H9 (cell line): Measurements from ENCODE around the gene TANC2. TPM values are rescaled to one million over a fixed set of nuclear protein-coding genes. Genes with fewer than 3 reads are reported as not detected.

Experiments used
- DNase-seq: peaks from one replicate; pipeline ENCODE4 v3.0.0-alpha.2; 2017
- H2AFZ ChIP-seq: one replicate; pipeline ENCODE4 v1.6.1; 2013; ENCODE audit warnings: mild to moderate bottlenecking, low read length, control low read depth, moderate library complexity
- H2AK5ac ChIP-seq: 2 replicates; pipeline ENCODE4 v1.6.1; 2013; ENCODE audit warnings: low read length, control low read depth, mixed read lengths; ENCODE audit not compliant: insufficient read length
- H2BK120ac ChIP-seq: one replicate; pipeline ENCODE4 v1.6.1; 2013; ENCODE audit warnings: low read depth, mild to moderate bottlenecking, low read length, control low read depth, inconsistent platforms; ENCODE audit not compliant: poor library complexity, severe bottlenecking
- H2BK12ac ChIP-seq: 2 replicates; pipeline ENCODE4 v1.6.1; 2013; ENCODE audit warnings: low read length, control low read depth, mixed read lengths, low read depth; ENCODE audit not compliant: insufficient read length
- H2BK15ac ChIP-seq: 2 replicates; pipeline ENCODE4 v1.6.1; 2013; ENCODE audit warnings: low read depth, low read length, control low read depth
- H2BK20ac ChIP-seq: one replicate; pipeline ENCODE4 v1.6.1; 2013; ENCODE audit warnings: low read depth, mild to moderate bottlenecking, low read length, control low read depth, inconsistent platforms; ENCODE audit not compliant: poor library complexity, severe bottlenecking
- H2BK5ac ChIP-seq: 2 replicates; pipeline ENCODE4 v1.6.1; 2013; ENCODE audit warnings: low read length, control low read depth, mixed read lengths; ENCODE audit not compliant: insufficient read length
- H3K14ac ChIP-seq: 2 replicates; pipeline ENCODE4 v1.6.1; 2013; ENCODE audit warnings: low read length, control low read depth; ENCODE audit not compliant: insufficient read depth
- H3K18ac ChIP-seq: 2 replicates; pipeline ENCODE4 v1.6.1; 2013; ENCODE audit warnings: low read depth, mild to moderate bottlenecking, mixed read lengths, low read length, control low read depth; ENCODE audit not compliant: insufficient read length
- H3K23ac ChIP-seq: 2 replicates; pipeline ENCODE4 v1.6.1; 2013; ENCODE audit warnings: low read length, control low read depth, mixed read lengths, low read depth; ENCODE audit not compliant: insufficient read length
- H3K23me2 ChIP-seq: 2 replicates; pipeline ENCODE4 v1.6.1; 2013; ENCODE audit warnings: low read depth, mild to moderate bottlenecking, mixed read lengths, low read length, control low read depth; ENCODE audit not compliant: insufficient read length, poor library complexity, severe bottlenecking
- H3K27ac ChIP-seq: 2 replicates; pipeline ENCODE4 v1.5.1; 2013; ENCODE audit warnings: low read length, control low read depth, mixed read lengths, low read depth; ENCODE audit not compliant: insufficient read length
- H3K27me3 ChIP-seq: 2 replicates; pipeline ENCODE4 v1.6.1; 2013; ENCODE audit warnings: low read length, control low read depth, inconsistent platforms; ENCODE audit not compliant: insufficient read depth
- H3K4ac ChIP-seq: 2 replicates; pipeline ENCODE4 v1.6.1; 2013; ENCODE audit warnings: low read depth, mild to moderate bottlenecking, control low read depth, inconsistent platforms, low read length, moderate library complexity
- H3K4me1 ChIP-seq: 2 replicates; pipeline ENCODE4 v1.6.1; 2013; ENCODE audit warnings: low read length, control low read depth, inconsistent platforms; ENCODE audit not compliant: insufficient read depth
- H3K4me2 ChIP-seq: 2 replicates; pipeline ENCODE4 v1.6.1; 2013; ENCODE audit warnings: low read length, control low read depth, mixed read lengths; ENCODE audit not compliant: insufficient read length, insufficient read depth
- H3K56ac ChIP-seq: 2 replicates; pipeline ENCODE4 v1.6.1; 2013; ENCODE audit warnings: low read depth, mild to moderate bottlenecking, mixed read lengths, low read length, control low read depth; ENCODE audit not compliant: insufficient read length
- H3K79me1 ChIP-seq: 2 replicates; pipeline ENCODE4 v1.6.1; 2013; ENCODE audit warnings: low read depth, mild to moderate bottlenecking, moderate library complexity, low read length, control low read depth, inconsistent platforms; ENCODE audit not compliant: insufficient read depth, poor library complexity, severe bottlenecking
- H3K79me2 ChIP-seq: 2 replicates; pipeline ENCODE4 v1.6.1; 2013; ENCODE audit warnings: low read length, control low read depth, inconsistent platforms; ENCODE audit not compliant: insufficient read depth
- H3K9ac ChIP-seq: 2 replicates; pipeline ENCODE4 v1.6.1; 2013; ENCODE audit warnings: low read length, control low read depth, mixed read lengths; ENCODE audit not compliant: insufficient read length; ENCODE audit errors: extremely low read depth
- H3K9me3 ChIP-seq: one replicate; pipeline ENCODE4 v1.6.1; 2013; ENCODE audit warnings: low read depth, low read length, inconsistent platforms; ENCODE audit not compliant: control insufficient read depth
- H3T11ph ChIP-seq: one replicate; pipeline ENCODE4 v1.6.1; 2013; ENCODE audit warnings: mild to moderate bottlenecking, low read length, control low read depth, inconsistent platforms
- H4K20me1 ChIP-seq: one replicate; pipeline ENCODE4 v1.6.1; 2013; ENCODE audit not compliant: control insufficient read depth, insufficient read length, insufficient read depth
- H4K5ac ChIP-seq: 2 replicates; pipeline ENCODE4 v1.6.1; 2013; ENCODE audit warnings: low read depth, mild to moderate bottlenecking, mixed read lengths, low read length, control low read depth; ENCODE audit not compliant: insufficient read length
- H4K8ac ChIP-seq: replicated peaks from 2 replicates; pipeline ENCODE4 v1.6.1; 2013; ENCODE audit warnings: low read length, control low read depth, mixed read lengths, low read depth; ENCODE audit not compliant: insufficient read length
- H4K91ac ChIP-seq: 2 replicates; pipeline ENCODE4 v1.6.1; 2013; ENCODE audit warnings: low read depth, mild to moderate bottlenecking, moderate library complexity, mixed read lengths, low read length, control low read depth; ENCODE audit not compliant: insufficient read length
- H3K27ac Mint-ChIP-seq, 3 experiments: 2 replicates in 2 of 3; 3 replicates in 1 of 3; pipeline ENCODE4 v1.8.0; 2020 to 2021; ENCODE audit warnings: mixed read lengths in 3 of 3, mild to moderate bottlenecking in 1 of 3, moderate library complexity in 1 of 3
- H3K27me3 Mint-ChIP-seq: 2 replicates; pipeline ENCODE4 v1.8.0; 2021; ENCODE audit warnings: low read depth, mild to moderate bottlenecking, moderate library complexity, mixed read lengths
- H3K36me3 Mint-ChIP-seq, 3 experiments: 2 replicates in 2 of 3; 3 replicates in 1 of 3; pipeline ENCODE4 v1.8.0; 2020 to 2021; ENCODE audit warnings: low read depth in 3 of 3, mixed read lengths in 3 of 3; ENCODE audit not compliant: insufficient read depth in 1 of 3
- H3K4me1 Mint-ChIP-seq, 2 experiments: 2 replicates each; pipeline ENCODE4 v1.8.0; 2020; ENCODE audit warnings: mixed read lengths in 2 of 2
- H3K4me3 Mint-ChIP-seq, 2 experiments: 2 replicates in 1 of 2; 3 replicates in 1 of 2; pipeline ENCODE4 v1.8.0; 2020 to 2021; ENCODE audit warnings: mild to moderate bottlenecking in 2 of 2, mixed read lengths in 2 of 2, moderate library complexity in 1 of 2
- H3K9me3 Mint-ChIP-seq, 2 experiments: 2 replicates in 1 of 2; 3 replicates in 1 of 2; pipeline ENCODE4 v1.8.0; 2020; ENCODE audit warnings: mild to moderate bottlenecking in 2 of 2, mixed read lengths in 2 of 2, moderate library complexity in 1 of 2
- CTCF ChIP-seq: fragments of 200-600 bp; sonication (generic); conservative IDR thresholded peaks from 3 replicates; pipeline ENCODE4 v1.8.0; 2021; ENCODE audit warnings: antibody characterized with exemption, mild to moderate bottlenecking
- WGBS: extraction: QIAGEN DNeasy Blood & Tissue Kit; methylation state at CpG from one replicate; pipeline ENCODE4 v1.1.7; 2013; ENCODE audit warnings: missing lambda C conversion rate, low lambda C conversion rate, mixed read lengths; ENCODE audit not compliant: insufficient read length; ENCODE audit errors: extremely low coverage; 5-methylcytosine and 5-hydroxymethylcytosine counted together
- total RNA-seq: library from RNA; stranded (reverse); gene quantifications from 2 replicates; pipeline ENCODE4 v1.2.1, GENCODE V29; 2021

The TANC2 gene
- total RNA-seq, 1 experiment from 2014 or later = 7.3 TPM

GRCh38 chr17:62981933-62982332, 15.9 kb downstream of the TANC2 start:
- DNase-seq = no peak
- no CpG with 5 or more reads among the region's 2 CpGs for WGBS
- no peak overlapping the region for H3K27ac ChIP-seq

More at GRCh38 chr17:62981933-62982332, 15.9 kb downstream of the TANC2 start:
- no peak overlapping the region for H3K4me3 Mint-ChIP-seq
- H3K79me2 ChIP-seq = no peaks in the 10 kb centered on the region
- peaks cover 9 to 17% of the 10 kb centered on the region in 2 experiments for H3K9me3 Mint-ChIP-seq
- no peak overlapping the region for H3K18ac ChIP-seq
- no peak overlapping the region for H3K23ac ChIP-seq
- H3K23me2 ChIP-seq = no peaks in the 10 kb centered on the region
- H2AFZ ChIP-seq = no peak overlapping the region
- no peak overlapping the region for H4K5ac ChIP-seq
- H2BK15ac ChIP-seq = no peak overlapping the region
- H3K14ac ChIP-seq = no peak overlapping the region
- TF ChIP-seq CTCF = no peak
- H4K8ac ChIP-seq = no peak overlapping the region
- H3K9ac ChIP-seq = no peak overlapping the region
- no peak overlapping the region for H2BK5ac ChIP-seq
- H3K4me2 ChIP-seq = no peak overlapping the region
- no peaks in the 10 kb centered on the region; the same call in 1 of the 2 replicates for H3K4me1 ChIP-seq
- H2BK12ac ChIP-seq = no peak overlapping the region
- H3K56ac ChIP-seq = no peak overlapping the region
- no peaks in the 10 kb centered on the region for H4K20me1 ChIP-seq
- H2BK20ac ChIP-seq = no peak overlapping the region
- peaks cover 13% of the 10 kb centered on the region; the same call in 1 of the 2 replicates for H3K27me3 ChIP-seq
- H3K27me3 Mint-ChIP-seq = peaks cover 4% of the 10 kb centered on the region
- H2BK120ac ChIP-seq = no peak overlapping the region
- H2AK5ac ChIP-seq = no peak overlapping the region
- no peak overlapping the region for H4K91ac ChIP-seq
- no peaks in the 10 kb centered on the region; a peak in 1 of 4 replicates for H3K4me1 Mint-ChIP-seq
- H3K79me1 ChIP-seq = no peaks in the 10 kb centered on the region
- no peak overlapping the region for H3T11ph ChIP-seq
- peaks cover 0 to 5% (median under 1%) of the 10 kb centered on the region in 3 experiments; a peak in 4 of 7 replicates for H3K36me3 Mint-ChIP-seq
- H3K27ac Mint-ChIP-seq = no peak overlapping the region
- no peaks in the 10 kb centered on the region for H3K9me3 ChIP-seq
- no peak overlapping the region for H3K4ac ChIP-seq
